ENCODE measurements around the gene NPPC. TPM values are rescaled to one million over a fixed set of nuclear protein-coding genes. Genes with fewer than 3 reads are reported as not detected.

NPPC gene
- total RNA-seq, 4 donors from 2014 or later: not detected

GRCh38 chr2:231930593-231931281, 4.5 kb upstream of the NPPC start:
- TF ChIP-seq POLR2A (IDR thresholded peaks at IDR 0.05) (no peak), CTCF (IDR thresholded peaks at IDR 0.05) (no peak)
- no peak overlapping the region for H3K4me3 ChIP-seq (ENCODE audit: low read depth, poor library complexity, severe bottlenecking)
- DNase-seq (ENCODE audit: low spot score in 2 of 2): peak in 1 of 2 donors; percentile 66
- intact Hi-C loops (cut with DNase I; ENCODE audit: low total_unique reads): no loop called here
- WGBS, 2 donors: 72 to 73% methylated on average over 7 to 8 of the region's 8 CpGs

GRCh38 chr2:231929961-231930592, 3.9 kb upstream of the NPPC start:
- no peak for TF ChIP-seq POLR2A (IDR thresholded peaks at IDR 0.05)
- TF ChIP-seq CTCF (IDR thresholded peaks at IDR 0.05): no peak
- intact Hi-C loops (cut with DNase I; ENCODE audit: low total_unique reads): loop anchor here (5.0 kb wide), 2 partner anchors 207 to 397 kb away; no protein-coding TSS in a partner anchor
- DNase-seq (ENCODE audit: low spot score in 2 of 2): peak in 1 of 2 donors; percentile 39
- WGBS, 2 donors: 47 to 48% methylated on average over 10 to 11 of the region's 11 CpGs
- no peak overlapping the region for H3K4me3 ChIP-seq (ENCODE audit: low read depth, poor library complexity, severe bottlenecking)

DNA sequence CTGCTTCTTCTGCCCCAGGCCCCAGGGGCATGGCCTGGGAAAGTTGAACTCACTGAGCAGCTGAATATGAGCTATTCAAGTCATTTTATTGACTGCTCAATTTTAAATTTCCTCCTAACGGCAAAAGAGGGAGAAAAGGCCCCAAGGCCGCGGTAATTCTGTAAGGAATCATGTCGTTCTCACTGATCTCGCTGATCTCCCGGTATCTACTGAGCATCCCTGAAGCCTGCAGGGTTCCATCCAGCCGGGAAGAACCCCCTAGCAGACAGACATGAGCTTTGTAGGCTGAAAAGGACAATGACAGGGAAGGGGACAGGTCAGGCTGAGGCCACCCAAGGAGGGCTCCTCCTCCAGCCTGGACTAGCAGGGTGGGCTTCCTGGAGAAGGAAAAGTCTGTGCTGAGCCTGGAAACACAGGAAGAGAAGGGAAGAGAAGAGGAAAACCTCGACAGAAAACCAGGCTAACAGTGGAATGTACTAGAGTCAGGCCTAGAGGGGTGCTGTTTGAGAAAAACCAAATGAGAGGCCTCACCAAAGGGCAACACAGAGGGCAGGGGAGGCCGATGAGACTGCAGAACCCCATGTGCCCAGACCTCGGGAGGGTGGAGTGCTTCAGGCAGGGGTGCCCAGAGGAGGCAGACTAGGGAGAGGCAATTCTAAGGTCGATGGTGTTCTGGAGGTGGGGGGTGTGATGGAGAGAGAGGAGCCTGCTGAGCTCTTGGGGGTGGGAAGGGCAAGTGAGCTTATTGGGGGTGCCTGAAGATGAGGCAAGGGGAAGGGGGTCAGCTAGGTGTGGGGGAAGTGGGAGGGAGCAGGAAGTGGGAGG, 2.9 kb upstream of the NPPC start:
- no peak for TF ChIP-seq POLR2A (IDR thresholded peaks at IDR 0.05)
- H3K4me3 ChIP-seq (ENCODE audit: low read depth, poor library complexity, severe bottlenecking): no peak overlapping the region
- intact Hi-C loops (cut with DNase I; ENCODE audit: low total_unique reads): loop anchor here (5.0 kb wide), 2 partner anchors 208 to 398 kb away; no protein-coding TSS in a partner anchor
- 83% methylated on average over 11 of the region's 11 CpGs for WGBS, 2 donors
- peak in 1 of 2 donors; percentile 49 for DNase-seq (ENCODE audit: low spot score in 2 of 2)

DNA sequence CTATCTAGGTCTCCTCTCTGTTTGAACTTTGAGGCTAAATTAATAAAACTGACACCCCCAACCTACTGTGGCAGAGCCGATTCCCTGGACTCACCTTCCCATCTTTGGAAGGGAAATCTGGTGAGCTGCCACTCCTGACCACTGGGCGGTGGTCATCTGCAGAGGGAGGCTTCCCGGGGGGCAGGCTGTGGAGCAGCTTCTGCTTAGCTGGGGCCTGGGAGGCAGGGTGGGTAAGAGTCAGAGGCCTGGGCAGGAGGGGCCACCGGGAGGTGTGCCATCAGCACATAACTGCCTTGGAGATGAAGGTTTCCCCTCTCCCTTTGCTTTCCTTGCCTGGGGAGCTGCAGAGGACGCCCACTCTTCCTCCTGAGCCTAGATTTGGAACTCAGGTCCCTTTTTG, 2.3 kb upstream of the NPPC start:
- intact Hi-C loops (cut with DNase I; ENCODE audit: low total_unique reads): loop anchor here (5.0 kb wide), 2 partner anchors 209 to 399 kb away; no protein-coding TSS in a partner anchor
- DNase-seq (ENCODE audit: low spot score in 2 of 2): peak in 1 of 2 donors; percentile 61

DNA sequence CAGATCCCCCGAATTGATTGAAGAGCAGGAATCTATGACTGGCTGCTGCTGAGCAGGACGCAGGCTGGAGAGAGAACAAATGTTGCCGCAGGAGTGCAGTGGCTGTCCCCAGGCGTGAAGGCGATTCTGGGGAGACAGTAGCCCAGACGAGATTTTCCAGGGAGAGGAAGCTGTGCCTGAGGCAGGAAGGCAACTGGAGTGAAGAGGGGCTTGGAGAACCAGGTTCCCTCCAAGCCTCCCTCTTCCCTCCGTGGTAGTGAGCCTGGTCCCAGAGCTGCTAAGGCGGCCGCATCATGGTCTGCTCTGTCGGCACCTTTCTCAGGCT, 1.3 kb upstream of the NPPC start:
- WGBS, 2 donors: 73 to 81% methylated on average over 10 of the region's 10 CpGs
- TF ChIP-seq POLR2A (IDR thresholded peaks at IDR 0.05) (no peak), CTCF (IDR thresholded peaks at IDR 0.05) (no peak)
- no peak overlapping the region for H3K4me3 ChIP-seq (ENCODE audit: low read depth, poor library complexity, severe bottlenecking)
- peak in 1 of 2 donors; percentile 76 for DNase-seq (ENCODE audit: low spot score in 2 of 2)
- intact Hi-C loops (cut with DNase I; ENCODE audit: low total_unique reads): loop anchor here (5.0 kb wide), 2 partner anchors 210 to 400 kb away; no protein-coding TSS in a partner anchor

More for the DNA sequence above, 2.3 kb upstream of the NPPC start:
- WGBS, 2 donors: 83 to 87% methylated on average over 5 of the region's 5 CpGs
- H3K4me3 ChIP-seq (ENCODE audit: low read depth, poor library complexity, severe bottlenecking): no peak overlapping the region
- no peak for TF ChIP-seq CTCF (IDR thresholded peaks at IDR 0.05)
- TF ChIP-seq POLR2A (IDR thresholded peaks at IDR 0.05): no peak

All from lower leg skin (tissue), 4 donors.